Measurements from ENCODE around the gene SRBD1. TPM values are rescaled to one million over a fixed set of nuclear protein-coding genes. Genes with fewer than 3 reads are reported as not detected.

The SRBD1 gene
- total RNA-seq, 3 donors from 2014 or later, result 21.1 to 30.2 (median 21.9) TPM

DNA sequence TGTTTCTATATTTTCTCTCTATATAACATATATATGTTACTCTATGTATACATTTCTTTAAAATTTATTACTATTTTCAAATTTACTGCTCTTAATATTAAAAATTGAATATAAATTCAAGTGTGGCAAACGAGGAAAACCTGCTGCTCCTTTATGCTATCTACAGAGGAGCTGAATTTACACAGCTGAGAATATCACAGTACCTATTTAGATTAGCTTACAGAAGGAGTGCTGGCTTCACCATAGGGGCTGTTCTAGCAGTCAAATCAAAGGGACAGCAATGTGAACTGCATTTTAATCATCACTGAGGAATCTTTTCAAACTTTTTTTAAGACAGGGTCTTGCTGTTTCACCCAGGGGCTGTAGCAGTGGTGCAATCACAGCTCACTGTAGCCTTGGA is 213.8 kb downstream of the SRBD1 start:
- intact Hi-C loops (cut with DNase I; ENCODE audit: low total_unique reads), result no loop called here
- DNase-seq (ENCODE audit: low spot score in 2 of 2), result no peak
- no peaks in the 10 kb centered on the region for H3K27me3 ChIP-seq
- no peaks in the 10 kb centered on the region for H3K4me1 ChIP-seq
- no peaks in the 10 kb centered on the region for H3K9me3 ChIP-seq
- H3K27ac ChIP-seq, result no peak overlapping the region
- no peaks in the 10 kb centered on the region for H3K36me3 ChIP-seq
- no peak overlapping the region for H3K4me3 ChIP-seq
- no peak for TF ChIP-seq POLR2AphosphoS5 (IDR thresholded peaks at IDR 0.05)
- TF ChIP-seq, protein P1, sequence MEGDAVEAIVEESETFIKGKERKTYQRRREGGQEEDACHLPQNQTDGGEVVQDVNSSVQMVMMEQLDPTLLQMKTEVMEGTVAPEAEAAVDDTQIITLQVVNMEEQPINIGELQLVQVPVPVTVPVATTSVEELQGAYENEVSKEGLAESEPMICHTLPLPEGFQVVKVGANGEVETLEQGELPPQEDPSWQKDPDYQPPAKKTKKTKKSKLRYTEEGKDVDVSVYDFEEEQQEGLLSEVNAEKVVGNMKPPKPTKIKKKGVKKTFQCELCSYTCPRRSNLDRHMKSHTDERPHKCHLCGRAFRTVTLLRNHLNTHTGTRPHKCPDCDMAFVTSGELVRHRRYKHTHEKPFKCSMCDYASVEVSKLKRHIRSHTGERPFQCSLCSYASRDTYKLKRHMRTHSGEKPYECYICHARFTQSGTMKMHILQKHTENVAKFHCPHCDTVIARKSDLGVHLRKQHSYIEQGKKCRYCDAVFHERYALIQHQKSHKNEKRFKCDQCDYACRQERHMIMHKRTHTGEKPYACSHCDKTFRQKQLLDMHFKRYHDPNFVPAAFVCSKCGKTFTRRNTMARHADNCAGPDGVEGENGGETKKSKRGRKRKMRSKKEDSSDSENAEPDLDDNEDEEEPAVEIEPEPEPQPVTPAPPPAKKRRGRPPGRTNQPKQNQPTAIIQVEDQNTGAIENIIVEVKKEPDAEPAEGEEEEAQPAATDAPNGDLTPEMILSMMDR (IDR thresholded peaks at IDR 0.05), result no peak
- TF ChIP-seq POLR2A (IDR thresholded peaks at IDR 0.05), result no peak

DNA sequence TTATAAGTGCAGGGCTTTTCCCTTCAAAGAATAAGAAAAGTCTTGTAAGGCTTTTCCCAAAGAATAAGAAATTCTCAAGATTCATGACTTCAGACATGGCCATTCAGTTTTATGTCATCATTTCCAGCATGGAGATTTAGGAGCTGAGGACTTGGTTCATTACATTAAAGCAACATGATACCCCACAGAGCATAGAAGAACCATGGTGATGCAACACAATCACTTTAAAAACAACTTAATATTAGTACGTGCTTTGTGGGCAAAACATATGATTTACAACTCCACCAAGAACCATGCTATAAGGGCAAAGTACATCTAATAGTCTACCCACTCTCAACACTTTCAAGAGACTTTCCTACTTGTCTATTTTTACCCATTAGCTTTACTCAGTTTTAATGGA is 214.4 kb downstream of the SRBD1 start:
- Histone ChIP-seq H3K27ac (no peak overlapping the region), H3K36me3 (no peaks in the 10 kb centered on the region), H3K4me3 (no peak overlapping the region), H3K4me1 (no peaks in the 10 kb centered on the region), H3K27me3 (no peaks in the 10 kb centered on the region), H3K9me3 (no peaks in the 10 kb centered on the region)
- TF ChIP-seq POLR2A (IDR thresholded peaks at IDR 0.05), result no peak
- no peak for TF ChIP-seq POLR2AphosphoS5 (IDR thresholded peaks at IDR 0.05)
- TF ChIP-seq, protein P1 (IDR thresholded peaks at IDR 0.05), result no peak
- intact Hi-C loops (cut with DNase I; ENCODE audit: low total_unique reads), result no loop called here
- DNase-seq (ENCODE audit: low spot score in 2 of 2), result no peak

DNA sequence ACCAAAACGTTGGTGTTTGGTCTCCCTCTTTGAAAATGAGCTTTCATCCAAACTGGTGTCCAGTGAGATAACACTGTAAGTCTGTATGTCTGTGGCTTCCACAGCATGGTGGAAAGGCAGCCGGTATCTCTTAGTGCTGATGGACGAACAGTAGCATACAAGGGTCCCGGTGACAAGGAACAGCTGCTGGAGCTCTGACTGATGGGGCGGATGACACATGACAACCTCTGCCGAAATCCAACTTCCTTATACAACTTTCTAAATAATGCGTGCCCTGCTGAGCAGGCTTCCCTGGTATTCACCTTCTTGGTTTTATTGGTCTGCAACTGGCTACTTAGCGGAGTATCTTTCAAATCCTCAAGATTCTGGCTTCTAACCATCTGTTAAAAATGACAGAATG is 216.2 kb downstream of the SRBD1 start:
- Histone ChIP-seq H3K9me3 (no peaks in the 10 kb centered on the region), H3K27ac (no peak overlapping the region), H3K4me3 (no peak overlapping the region), H3K27me3 (no peaks in the 10 kb centered on the region), H3K4me1 (no peaks in the 10 kb centered on the region), H3K36me3 (no peaks in the 10 kb centered on the region)
- no peak for DNase-seq (ENCODE audit: low spot score in 2 of 2)
- intact Hi-C loops (cut with DNase I; ENCODE audit: low total_unique reads), result no loop called here
- TF ChIP-seq POLR2AphosphoS5 (IDR thresholded peaks at IDR 0.05), result no peak
- TF ChIP-seq, protein P1 (IDR thresholded peaks at IDR 0.05), result no peak
- no peak for TF ChIP-seq POLR2A (IDR thresholded peaks at IDR 0.05)

DNA sequence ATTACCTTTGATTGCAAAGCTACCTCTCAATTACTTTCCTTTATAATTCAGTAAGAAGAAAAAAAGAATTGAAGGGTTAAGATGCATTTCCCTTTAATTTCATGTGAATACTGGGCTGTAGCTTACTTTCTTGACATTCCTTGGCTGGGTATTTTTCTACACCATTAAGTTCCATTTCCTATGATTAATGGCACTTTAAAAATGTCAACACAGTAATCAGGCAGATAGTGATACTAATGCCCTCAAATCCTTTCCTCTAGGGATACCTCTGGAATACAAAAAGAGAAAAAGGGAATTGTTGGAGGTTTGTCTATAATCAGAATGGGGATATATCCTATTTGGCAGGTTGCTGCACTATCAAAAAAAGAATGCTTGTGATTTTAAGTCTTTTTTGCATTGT is 216.9 kb downstream of the SRBD1 start:
- Histone ChIP-seq H3K27me3 (no peaks in the 10 kb centered on the region), H3K4me1 (no peaks in the 10 kb centered on the region), H3K9me3 (no peaks in the 10 kb centered on the region), H3K4me3 (no peak overlapping the region), H3K27ac (no peak overlapping the region), H3K36me3 (no peaks in the 10 kb centered on the region)
- DNase-seq (ENCODE audit: low spot score in 2 of 2), result no peak
- intact Hi-C loops (cut with DNase I; ENCODE audit: low total_unique reads), result no loop called here
- TF ChIP-seq POLR2AphosphoS5 (IDR thresholded peaks at IDR 0.05) (no peak), POLR2A (IDR thresholded peaks at IDR 0.05) (no peak)
- TF ChIP-seq, protein P1 (IDR thresholded peaks at IDR 0.05), result no peak

DNA sequence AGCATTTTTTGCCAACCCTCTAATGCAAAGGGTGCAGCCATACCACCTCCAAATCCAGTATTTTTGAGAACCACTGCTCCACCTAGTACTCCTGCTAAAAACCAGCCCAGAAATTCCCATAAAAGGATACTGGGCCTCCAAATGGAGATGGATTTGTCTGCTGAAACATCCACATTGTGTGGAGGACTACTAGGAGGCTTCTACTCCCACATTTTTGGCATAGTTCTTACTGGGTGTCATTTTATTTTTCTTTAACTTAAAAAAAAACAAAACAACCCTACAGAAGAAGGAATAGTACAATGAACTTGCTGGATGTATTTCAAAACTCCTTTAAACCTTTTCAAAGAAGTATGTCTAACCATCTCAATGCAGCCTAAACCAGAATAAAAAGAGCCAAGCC is 219.2 kb downstream of the SRBD1 start:
- TF ChIP-seq, protein P1 (IDR thresholded peaks at IDR 0.05), result no peak
- TF ChIP-seq POLR2AphosphoS5 (IDR thresholded peaks at IDR 0.05), result no peak
- no peak for TF ChIP-seq POLR2A (IDR thresholded peaks at IDR 0.05)
- intact Hi-C loops (cut with DNase I; ENCODE audit: low total_unique reads), result no loop called here
- H3K36me3 ChIP-seq, result no peaks in the 10 kb centered on the region

More for the DNA sequence above, 219.2 kb downstream of the SRBD1 start:
- no peaks in the 10 kb centered on the region for H3K27me3 ChIP-seq
- no peaks in the 10 kb centered on the region for H3K4me1 ChIP-seq
- no peak overlapping the region for H3K4me3 ChIP-seq
- H3K27ac ChIP-seq, result no peak overlapping the region
- no peaks in the 10 kb centered on the region for H3K9me3 ChIP-seq
- DNase-seq (ENCODE audit: low spot score in 2 of 2), result no peak

Data from breast epithelium (tissue), 4 donors.